Measurements from ENCODE around the gene LAMC3. TPM values are rescaled to one million over a fixed set of nuclear protein-coding genes. Genes with fewer than 3 reads are reported as not detected.

LAMC3 gene
- total and polyA plus RNA-seq, 7 donors = 0.17 to 0.96 (median 0.22) TPM; not detected in 1

GRCh38 chr9:130970052-130970451 lies 38.9 kb upstream of the LAMC3 start:
- Histone ChIP-seq H3K9me3 (no peaks in the 10 kb centered on the region), H3K27me3 (ENCODE audit: insufficient read depth in 3 of 3, low read length in 2 of 3) (peaks cover 0 to 25% (median 13%) of the 10 kb centered on the region in 3 donors), H3K27ac (no peak overlapping the region), H3K4me1 (no peaks in the 10 kb centered on the region), H3K36me3 (ENCODE audit: insufficient read depth in 1 of 2, low read depth in 1 of 2) (no peaks in the 10 kb centered on the region), H3K4me3 (no peak overlapping the region)
- intact Hi-C loops (cut with DNase I) = no loop called here
- ATAC-seq (no peak), DNase-seq (no peak)
- TF ChIP-seq CTCF (IDR thresholded peaks at IDR 0.05) = no peak
- 85 to 90% (median 89%) methylated on average over 12 of the region's 12 CpGs for WGBS, 3 donors

GRCh38 chr9:130970855-130971254 lies 38.1 kb upstream of the LAMC3 start:
- TF ChIP-seq CTCF (IDR thresholded peaks at IDR 0.05) = no peak
- no peak for DNase-seq
- ATAC-seq = no peak
- Histone ChIP-seq H3K4me3 (no peak overlapping the region), H3K27me3 (ENCODE audit: insufficient read depth in 3 of 3, low read length in 2 of 3) (peaks cover 0 to 25% (median 13%) of the 10 kb centered on the region in 3 donors), H3K4me1 (no peaks in the 10 kb centered on the region), H3K27ac (no peak overlapping the region), H3K9me3 (no peaks in the 10 kb centered on the region), H3K36me3 (ENCODE audit: insufficient read depth in 1 of 2, low read depth in 1 of 2) (no peaks in the 10 kb centered on the region)
- intact Hi-C loops (cut with DNase I) = no loop called here
- WGBS, 3 donors = 72 to 86% (median 77%) methylated on average over 3 of the region's 3 CpGs

DNA sequence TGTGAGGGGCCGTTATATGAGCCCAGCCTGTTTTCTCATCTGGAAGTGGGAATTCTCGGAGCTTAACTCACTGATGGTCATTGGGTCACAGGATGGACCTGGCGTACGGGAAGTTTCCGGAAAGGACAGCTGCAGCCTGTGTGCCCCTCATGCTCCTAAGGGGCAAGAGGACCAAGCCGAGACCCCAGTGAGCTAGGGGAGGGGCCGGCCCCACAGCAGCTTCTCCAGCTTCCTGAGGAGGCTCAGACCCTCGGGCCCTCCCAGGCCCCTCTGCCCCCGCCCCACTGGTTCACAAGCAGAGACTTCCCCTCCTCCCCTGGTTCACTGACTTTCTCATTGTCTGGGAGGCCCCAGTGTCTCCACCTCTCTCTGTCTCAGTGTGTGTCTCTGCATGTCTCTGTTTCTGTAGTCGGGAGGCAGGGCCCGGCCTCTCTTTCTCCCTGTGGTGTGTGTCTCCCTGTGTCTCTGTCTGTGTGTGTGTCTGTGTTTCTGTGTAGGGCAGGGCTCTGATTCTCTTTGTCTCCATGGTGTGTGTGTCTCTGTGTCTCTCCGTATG lies 37.6 kb upstream of the LAMC3 start:
- no peaks in the 10 kb centered on the region for H3K4me1 ChIP-seq
- H3K27ac ChIP-seq = no peak overlapping the region
- no peak overlapping the region for H3K4me3 ChIP-seq
- TF ChIP-seq CTCF (IDR thresholded peaks at IDR 0.05) = no peak
- no peaks in the 10 kb centered on the region for H3K9me3 ChIP-seq
- whole genome bisulfite sequencing, 3 donors = 56 to 61% (median 56%) methylated on average over 12 of the region's 12 CpGs
- H3K36me3 ChIP-seq (ENCODE audit: insufficient read depth in 1 of 2, low read depth in 1 of 2) = no peaks in the 10 kb centered on the region
- H3K27me3 ChIP-seq (ENCODE audit: insufficient read depth in 3 of 3, low read length in 2 of 3) = peaks cover 0 to 25% (median 13%) of the 10 kb centered on the region in 3 donors
- no peak for DNase-seq
- ATAC-seq = no peak
- intact Hi-C loops (cut with DNase I) = no loop called here

DNA sequence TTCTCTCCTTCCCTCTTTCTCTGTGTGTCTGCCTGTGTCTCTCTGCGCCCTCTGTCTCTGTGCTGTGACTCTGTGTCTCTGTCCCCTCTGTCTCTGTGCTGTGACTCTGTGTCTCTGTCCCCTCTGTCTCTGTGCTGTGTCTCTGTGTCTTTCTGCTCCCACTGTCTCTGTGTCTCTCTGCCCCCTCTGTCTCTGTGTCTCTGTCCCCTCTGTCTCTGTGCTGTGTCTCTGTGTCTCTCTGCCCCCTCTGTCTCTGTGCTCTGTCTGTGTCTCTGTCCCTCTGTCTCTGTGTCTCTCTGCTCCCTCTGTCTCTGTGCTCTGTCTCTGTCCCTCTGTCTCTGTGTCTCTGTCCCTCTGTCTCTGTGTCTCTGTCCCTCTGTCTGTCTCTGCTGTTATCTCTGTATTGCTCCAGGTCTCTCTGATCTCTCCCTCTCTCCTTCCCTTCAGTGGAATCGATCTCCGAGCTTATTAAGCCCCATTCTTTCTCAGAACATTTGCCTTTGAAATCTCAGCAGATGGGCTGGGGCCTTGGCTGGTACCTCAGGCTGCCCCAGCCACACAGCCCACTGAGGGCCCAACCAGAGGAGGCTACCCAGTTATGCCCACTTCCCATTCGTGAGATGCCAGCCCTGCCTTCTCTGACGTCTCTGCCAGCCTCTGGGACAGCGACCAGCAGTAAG lies 36.6 kb upstream of the LAMC3 start:
- Histone ChIP-seq H3K9me3 (no peaks in the 10 kb centered on the region), H3K27ac (no peak overlapping the region), H3K4me1 (no peaks in the 10 kb centered on the region), H3K36me3 (ENCODE audit: insufficient read depth in 1 of 2, low read depth in 1 of 2) (no peaks in the 10 kb centered on the region), H3K4me3 (no peak overlapping the region), H3K27me3 (ENCODE audit: insufficient read depth in 3 of 3, low read length in 2 of 3) (peaks cover 0 to 25% (median 13%) of the 10 kb centered on the region in 3 donors)
- no peak for ATAC-seq
- intact Hi-C loops (cut with DNase I) = no loop called here
- no peak for DNase-seq
- no peak for TF ChIP-seq CTCF (IDR thresholded peaks at IDR 0.05)
- whole genome bisulfite sequencing, 3 donors = 49 to 59% (median 53%) methylated on average over 6 of the region's 6 CpGs
